Urothelium cell line (cell line): ENCODE results near the gene ITPK1.
A peak's percentile ranks its signal among the peaks of the same experiment; 100 is the strongest.

Experiments used
- DNase-seq: peaks from one replicate; pipeline ENCODE4 v3.0.0; 2011; ENCODE audit warnings: low spot score, mixed read lengths
- FAIRE-seq: peaks from 2 replicates; lab custom pipeline; 2011; peaks lifted over from hg19 to GRCh38; lab: Jason Lieb, UNC

The ITPK1 gene

DNA sequence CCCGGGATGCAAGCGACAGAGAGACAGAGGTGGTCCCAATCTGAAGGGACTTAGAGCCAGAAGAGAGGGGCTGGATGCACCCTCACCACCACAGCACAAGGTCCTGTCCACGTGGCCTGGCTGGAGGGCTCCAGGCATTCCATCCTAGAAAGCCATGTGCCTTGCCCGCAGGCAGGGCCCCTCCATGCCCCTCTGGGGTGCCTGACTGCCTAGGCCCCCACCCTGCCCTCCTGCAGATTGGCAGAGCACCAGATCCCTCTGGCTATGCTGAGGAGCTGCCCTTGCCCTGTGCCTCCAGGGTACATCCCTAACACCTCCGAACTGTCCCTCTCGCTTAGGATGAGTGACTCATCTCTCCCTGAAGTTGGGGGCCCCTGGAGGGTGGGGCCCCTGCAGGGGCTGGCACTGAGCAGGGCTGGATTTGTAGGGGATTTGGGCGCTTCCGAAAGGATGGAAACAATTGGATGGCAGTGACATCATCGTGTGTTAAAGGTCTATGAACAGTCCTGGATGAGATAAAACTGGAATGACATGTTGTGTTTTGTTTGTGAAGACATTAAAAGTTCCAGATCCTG, 141.8 kb downstream of the ITPK1 start:
- DNase-seq (no peak), FAIRE-seq (no peak)

DNA sequence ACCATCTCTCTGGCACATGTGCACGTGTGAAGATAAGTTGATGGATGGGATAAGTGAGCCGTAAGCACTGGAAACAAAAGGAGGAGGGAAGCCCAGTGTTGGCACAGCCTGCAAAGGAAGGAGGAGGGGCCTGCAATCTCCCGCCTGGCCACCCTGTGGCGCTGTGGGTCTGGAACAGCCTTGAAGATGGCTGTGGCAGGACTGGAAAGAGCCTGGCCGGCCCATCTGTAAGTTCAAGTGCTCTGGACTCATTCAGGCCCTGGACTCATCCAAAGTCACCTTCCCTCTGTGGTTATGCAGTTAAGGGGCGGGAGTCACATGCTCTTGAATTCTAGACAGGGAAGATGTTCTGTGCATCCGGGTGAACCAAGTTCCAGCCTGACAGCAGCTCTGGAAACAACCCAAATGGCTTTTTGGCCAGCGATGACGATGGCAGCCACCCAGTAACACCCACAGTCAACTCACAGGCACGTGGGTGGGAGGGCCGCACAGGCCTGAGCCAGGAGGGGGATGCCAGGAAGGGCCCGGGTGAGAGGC, 142.4 kb downstream of the ITPK1 start:
- FAIRE-seq (no peak), DNase-seq (peak; percentile 29)

DNA sequence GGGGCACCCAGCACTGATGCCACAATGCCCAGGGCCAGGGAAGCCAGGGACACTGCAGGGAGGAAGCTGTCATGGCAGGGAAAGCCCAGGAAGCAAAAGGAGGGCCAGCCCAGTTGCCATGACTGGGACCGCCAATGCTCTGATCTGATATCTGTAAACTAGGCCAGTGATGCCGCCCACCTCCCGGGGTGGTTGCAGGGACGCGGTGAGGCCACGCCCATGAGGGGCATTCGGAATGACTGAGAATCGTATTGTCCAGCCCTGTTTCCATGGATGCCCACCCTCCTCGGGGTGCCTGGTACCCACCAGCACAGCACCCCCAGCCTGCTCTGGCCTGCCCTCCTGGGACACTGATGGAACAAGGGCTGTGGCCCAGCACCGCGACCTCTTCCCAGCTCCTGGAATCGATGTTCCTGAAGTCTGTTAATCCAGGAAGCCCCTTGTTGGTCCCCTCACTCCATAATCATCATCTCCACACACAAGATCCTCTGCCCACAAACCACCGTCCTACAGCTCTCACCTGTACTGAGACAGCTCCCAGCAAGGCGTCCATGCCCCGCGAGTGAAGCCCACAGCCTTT, 144.0 kb downstream of the ITPK1 start:
- FAIRE-seq (no peak), DNase-seq (no peak)

DNA sequence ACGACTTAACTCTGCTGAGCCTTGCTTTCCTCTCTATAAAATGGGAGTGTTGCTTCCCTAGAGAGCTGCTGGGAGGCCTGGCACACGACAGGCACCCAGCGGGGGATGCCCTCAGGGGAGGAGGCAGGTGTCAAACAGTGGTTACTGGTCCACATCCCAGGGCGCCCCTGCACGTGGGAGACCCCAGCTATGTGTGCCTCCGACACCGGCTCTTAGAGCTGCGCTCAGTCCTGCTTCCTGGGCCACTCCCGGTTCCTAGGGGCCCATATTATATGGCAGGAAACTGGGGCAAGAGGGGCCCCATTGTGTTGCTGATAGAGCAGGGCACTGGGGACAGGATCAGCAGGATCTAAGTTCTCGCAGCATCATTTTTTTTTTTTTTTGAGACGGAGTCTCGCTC, 145.5 kb downstream of the ITPK1 start:
- FAIRE-seq (no peak), DNase-seq (no peak)

DNA sequence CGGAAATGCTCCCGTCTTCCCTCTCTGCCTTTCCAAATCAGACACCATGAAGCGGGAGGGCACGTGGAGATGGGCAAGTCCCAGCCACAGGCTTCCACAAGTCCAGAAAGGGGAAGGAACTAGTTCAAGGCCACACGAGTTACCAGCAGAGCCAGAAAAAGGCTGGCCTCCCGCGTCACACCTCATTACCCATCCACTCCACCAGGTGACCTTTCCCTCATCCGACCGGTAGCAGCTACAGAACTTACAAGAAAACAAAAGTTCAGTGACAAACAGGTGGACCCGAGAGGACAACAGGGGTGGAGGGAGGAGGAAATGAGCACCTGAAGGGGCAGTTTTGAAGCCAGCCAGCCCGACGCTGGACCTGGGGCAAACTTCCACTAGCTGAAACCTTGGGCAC, 145.9 kb downstream of the ITPK1 start:
- FAIRE-seq: no peak

DNA sequence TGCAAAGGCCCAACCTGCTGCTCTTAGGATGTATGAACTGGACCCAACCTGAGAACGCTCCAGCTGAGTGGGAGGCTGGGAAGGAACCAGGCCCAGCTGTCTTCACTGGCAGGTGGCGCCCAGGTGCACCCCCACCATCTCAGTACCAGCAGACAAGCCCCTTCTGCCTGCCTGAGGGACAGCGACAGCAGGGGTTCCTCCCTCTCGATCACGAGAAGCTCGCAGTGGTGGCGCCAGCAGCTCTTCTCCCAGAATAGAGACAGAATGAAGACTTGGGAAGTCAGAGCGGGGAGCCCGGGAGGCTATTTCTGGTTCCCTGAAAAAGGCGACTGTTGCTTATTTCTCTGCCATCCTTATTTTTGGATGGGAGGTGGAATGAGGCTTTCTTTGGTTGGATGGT, 146.3 kb downstream of the ITPK1 start:
- no peak for DNase-seq
- no peak for FAIRE-seq

More for the DNA sequence above, 145.9 kb downstream of the ITPK1 start:
- no peak for DNase-seq

DNA sequence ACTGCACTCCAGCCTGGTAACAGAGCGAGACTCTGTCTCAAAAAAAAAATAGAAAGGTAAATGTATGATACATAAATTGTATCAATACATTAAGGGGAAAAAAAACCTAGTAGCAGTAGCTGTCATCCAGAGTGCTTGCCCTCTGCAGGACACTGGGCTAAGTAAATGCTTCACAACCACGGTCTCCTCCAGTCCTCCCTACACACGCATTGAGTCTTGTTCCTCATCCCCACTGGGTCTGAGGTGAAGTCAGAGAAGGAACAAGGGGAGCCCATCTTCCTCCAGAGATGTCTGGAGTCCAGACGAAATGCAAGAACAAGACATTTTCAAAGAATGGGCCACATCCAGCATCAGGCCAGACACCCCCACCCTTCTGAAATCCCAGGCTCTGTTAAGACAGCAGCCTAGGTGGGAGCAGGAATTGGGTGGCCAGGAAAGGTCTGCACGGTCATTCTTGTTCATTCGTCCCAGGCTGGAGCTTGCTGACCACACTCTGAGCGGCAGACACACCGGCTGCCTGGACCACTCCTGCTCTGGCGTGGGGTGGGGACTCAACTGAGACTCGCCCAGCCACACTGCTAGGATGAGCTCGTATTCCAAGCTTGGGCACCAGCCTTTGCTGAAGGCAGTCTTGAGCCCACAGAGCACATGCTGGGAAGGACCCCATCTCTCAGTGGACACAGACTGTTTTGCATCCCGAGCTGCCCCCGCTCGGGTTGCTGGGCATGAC, 147.3 kb downstream of the ITPK1 start:
- FAIRE-seq (no peak), DNase-seq (no peak)

DNA sequence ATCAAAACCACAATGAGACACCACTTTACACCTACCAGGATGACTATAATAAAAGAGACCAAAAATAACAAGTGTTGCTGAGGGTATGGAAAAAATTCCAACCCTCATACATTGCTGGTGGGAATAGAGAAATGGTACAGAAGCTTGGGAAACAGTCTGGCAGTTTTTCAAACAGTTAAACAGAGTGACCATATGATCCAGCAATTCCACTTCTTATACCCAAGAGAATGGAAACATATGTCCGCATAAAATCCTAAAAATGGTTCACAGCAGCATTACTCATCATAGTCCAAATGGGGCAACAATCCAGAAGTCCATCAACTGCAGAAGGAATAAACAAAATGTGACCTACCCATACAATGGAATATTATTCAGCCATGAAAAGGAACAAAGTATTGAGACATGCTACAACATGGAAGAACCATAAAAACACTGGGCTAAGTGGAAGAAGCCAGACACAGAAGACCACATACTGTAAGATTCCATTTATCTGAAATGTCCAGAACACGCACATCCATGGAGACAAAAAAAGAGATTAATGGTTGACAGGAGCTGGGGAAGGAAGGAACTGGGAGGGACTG, 148.3 kb downstream of the ITPK1 start:
- DNase-seq (no peak), FAIRE-seq (no peak)

DNA sequence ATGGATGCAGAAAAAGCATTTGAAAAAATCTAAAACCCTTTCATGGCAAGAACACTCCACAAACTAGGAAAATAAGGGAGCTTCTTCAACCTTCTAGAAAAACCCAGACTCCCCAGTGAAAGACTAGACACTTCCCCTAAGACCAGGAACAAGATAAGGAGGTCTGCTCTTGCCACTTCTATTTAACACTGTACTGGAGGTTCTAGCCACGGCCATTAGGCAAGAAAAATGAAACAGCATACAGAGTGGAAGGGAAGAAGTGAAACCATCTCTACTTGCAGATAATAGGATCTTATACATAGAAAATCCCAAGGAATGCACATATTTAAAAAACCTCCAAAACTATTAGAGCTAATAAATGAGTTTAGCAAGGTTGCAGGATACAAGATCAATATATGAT, 150.4 kb downstream of the ITPK1 start:
- DNase-seq: no peak
- FAIRE-seq: no peak

DNA sequence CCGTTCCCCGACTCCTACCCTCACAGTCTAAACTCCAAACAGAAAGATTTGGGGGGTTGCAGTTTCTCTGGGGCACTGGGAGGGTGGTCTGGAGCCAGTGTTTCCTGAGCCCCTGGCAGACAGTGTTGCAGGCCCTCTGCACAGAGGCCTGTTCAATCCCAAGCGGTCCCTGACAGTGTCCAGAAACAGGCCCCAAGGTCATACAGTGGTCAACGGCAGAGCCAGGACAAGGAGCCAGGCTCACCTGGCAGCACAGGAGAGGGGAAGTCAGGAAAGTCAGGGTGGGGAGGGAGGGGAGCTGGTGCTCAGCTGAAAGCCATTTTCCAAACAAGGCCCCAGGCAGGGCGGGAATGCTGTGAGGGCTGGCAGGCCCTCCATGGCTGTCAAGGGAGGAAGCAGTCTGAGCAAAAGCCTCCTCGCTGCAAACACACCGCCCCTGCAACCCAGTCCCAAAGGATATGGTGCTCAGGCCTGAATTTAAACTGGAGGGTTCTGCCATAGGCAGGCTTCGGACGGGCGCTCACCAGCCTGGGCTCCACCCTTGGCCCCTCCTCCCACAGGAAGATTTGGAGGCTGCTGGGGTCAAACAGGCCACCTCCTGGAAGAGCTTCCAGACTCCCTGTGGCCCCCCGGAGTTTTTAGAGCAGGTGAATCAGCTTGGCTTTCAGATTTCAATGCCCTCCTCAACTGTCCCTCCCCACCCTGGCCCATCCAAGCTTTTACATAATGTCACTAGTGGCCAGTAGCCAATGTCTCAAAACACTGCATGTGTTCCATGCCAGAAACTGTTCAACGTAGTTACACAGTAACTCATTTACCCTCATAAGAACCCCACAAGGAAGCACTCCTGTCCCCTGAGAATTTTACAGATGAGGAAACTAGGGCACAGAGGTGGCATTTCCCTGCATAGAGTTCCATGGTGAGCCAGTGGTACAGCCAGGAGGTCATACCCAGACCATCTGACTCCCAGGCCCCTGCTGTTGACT, 151.3 kb downstream of the ITPK1 start:
- FAIRE-seq: no peak
- DNase-seq: no peak

DNA sequence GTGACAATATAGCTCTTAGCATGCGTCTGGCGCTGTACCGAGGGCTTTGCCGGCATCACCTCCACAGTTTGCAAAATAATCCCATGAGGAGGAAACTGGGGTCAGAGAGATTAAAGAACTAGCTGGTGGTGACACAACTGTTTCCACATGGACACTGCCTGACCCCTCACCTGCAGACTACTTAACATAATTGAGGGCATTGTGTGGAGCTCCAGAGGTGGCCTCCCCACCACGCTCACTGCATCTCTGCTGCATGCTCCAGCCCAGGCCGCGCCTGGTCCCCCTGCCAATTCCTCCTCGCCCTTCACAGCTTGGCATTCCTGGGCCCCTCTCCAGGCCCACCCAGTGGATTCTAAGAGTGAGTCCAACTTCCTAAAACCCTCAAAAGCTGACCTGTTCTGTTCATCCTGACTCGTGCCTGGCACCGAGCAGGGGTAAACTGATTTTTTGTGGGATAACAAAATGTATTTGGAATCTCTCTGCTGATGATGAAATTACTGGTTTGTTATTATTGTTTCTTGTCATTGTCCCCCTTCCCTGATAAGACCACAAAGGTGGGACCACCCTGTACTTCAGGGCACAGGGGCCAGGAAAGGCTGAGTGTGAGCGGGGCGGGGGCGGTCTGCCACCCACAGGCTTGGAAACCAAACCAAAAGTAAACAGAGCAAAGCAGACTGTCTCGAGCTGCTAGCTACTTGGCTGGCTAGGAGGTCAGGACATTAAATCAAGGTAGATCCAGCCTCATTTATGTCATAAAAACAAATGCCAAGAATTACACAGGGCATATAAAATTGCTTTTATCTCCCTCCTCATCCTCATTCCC, 152.2 kb downstream of the ITPK1 start:
- no peak for FAIRE-seq
- peak; percentile 40 for DNase-seq

DNA sequence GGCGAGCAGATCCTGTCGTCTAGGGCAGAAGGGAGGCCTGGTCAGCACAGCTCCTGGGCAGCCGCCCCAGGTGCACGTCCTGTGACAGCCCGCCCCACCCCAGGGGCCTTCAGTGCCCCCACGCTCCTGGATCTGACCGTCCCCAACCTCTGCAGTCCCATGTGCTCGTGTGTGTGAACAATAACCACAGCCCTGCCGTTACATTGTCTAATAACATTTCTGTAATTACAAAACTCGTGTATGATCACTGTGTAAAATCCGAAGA, 153.0 kb downstream of the ITPK1 start:
- FAIRE-seq (no peak), DNase-seq (no peak)

DNA sequence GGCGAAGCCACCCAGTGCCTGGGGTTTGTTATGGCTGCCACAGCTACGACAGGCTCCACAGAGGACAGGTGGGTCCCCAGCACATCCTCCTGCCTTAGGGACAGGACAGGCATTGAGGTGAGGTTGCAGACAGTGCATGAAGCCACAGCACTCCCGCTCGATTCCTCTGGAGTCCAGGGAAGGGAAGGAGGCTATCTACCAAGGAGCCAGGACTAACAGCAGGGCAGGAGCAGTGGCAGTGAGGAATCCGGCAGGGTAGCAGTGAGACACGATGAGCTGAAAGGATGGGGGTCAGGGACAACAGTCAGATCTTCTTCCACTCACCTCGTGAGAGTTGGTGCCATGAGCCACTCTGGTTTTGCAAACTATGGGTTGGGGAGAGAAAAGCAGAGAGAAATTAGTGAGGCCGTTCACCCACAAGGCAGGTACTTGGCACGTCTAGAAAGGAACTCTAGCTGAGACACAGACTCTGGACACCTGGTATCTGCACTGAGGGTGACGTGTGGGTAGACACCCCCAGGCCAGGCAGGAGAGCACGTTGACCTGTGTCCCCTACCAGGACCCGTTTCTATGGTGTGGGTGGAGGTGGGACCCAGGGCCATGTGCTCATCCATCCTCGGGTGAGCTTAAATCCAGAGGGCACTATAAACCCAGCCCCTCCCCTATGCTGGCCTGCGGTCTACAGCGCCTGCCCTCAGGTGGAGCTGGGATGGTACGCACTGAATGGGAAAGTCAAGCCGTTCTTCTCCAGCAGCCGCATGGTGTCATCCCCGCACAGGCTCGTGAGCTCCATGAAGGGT, 153.5 kb downstream of the ITPK1 start:
- DNase-seq (no peak), FAIRE-seq (no peak)

DNA sequence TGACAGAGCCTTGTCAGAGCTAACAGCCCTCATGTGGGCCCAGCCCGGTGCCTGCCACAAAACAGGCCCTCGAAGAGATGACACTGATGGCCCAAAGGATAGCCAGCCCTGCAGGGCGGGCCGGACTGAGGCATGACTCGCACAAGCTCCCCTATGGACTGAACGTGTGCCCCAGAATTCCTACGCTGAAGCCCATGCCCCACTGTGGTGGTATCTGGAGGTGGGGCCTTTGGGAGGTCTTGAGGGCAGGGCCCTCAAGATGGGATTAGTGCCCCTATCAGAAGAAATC, 154.2 kb downstream of the ITPK1 start:
- no peak for FAIRE-seq

DNA sequence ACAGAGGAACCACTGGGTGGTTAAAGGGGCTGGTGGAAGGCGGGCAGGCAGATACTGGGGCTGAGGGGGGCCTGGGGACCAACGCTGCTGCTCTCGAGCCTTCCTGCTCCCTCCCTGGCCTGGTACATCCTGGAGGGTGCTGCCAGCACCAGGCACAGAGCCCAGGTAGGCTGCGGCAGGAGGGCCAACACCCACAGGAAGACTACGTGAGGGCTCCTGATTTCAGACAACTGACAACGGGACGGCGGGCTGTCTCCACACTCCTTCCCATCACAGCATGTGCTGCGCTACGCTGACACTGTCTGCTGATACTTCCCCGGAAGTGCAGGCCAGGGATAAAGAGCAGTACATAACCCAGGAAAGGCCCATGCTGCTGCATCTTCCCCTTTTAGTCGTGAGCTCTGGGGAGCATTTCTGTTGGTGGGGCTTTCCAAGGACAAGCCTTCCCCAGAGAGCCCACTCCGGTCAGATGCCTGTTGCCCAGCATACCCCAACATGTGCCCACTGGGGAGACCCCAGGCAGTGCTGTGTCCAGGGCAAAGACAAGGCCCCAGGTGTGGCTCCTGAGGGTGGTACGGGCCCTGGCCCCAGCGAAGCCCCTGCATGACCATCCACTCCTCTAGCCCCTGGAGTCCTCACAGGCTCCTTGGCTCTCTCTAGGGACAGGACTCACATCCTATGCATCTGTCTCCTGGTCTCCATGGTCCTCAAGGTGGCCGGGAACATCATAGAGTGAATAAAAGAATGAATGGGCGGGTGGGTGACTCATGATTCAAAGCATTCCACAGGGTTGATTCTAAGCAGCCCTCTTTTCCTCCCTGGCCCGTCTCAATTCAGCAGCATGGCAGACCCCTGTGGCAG, 154.8 kb downstream of the ITPK1 start:
- DNase-seq: peak; percentile 65
- FAIRE-seq: no peak

More for the DNA sequence above, 154.2 kb downstream of the ITPK1 start:
- DNase-seq: no peak

DNA sequence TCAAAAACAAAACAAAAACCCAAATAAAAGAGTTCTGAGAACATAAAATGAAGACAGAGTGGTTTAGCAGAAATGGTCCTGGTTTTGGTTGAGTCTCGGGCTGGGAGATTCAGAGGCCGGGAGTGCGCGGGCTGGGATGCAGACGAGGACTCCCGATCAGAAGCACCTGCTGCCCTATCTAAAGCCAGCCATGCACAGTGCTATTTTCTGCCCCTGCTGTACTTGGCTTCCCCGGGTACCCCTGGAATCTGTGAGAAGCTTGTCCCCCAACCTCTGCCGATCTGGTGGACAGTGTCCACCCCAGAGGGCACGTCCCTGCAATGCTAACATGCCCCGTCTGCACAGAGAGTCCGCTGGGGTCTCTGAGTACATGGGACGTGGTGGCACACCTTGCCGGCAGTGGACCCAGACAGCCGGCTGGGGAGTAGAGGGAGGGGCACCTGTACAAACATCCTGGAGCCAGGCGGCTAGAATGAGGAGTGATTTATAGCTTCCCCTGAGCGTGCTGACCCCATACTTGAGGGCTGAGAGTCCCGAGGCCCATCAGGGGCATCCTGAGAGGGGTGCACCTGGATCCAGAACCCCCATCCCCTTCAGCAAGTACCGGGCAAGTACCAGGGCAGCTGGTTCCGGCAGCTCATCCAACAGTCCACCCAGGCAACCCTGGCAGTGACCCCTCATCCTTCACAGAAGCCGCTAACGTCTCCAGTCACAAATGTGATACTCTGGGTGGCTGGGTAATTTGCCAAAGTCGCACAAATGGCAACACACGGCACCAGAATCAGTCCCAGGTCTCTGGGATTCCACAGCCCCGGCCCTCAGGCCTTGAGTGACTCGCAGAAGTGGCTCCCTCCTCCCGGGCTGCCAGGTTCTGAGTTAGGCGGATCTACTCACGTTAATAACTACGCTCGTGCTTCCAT, 155.7 kb downstream of the ITPK1 start:
- no peak for FAIRE-seq
- no peak for DNase-seq

DNA sequence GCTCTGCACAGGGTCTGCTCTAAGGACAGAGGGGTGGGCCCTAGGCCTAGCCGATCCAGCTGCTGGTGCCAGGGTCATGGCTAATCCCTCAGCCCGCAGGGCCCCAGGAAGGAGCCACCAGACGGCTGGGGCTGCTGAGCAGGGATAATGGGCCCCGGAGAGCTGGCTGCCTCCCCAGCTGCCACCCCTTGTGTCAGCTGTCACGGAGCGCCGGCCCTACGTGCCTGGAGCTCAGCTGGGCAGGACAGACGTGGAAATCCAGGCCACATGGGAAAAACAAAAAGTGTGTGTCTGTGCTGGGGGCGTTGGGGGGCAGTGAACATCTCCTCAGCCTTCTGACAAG, 156.6 kb downstream of the ITPK1 start:
- FAIRE-seq (no peak), DNase-seq (no peak)
